NCI-H1436 treated with DMSO at 0.1 percent for 48 hours (cell line): Measurements from ENCODE around the gene EHMT1.
A peak's percentile ranks its signal among the peaks of the same experiment; 100 is the strongest.
"Not testable (repeated sequence)": the region's sequence is repeated elsewhere in the genome, so short reads cannot be mapped to it uniquely, and the experiment has no call there.

ENCODE experiments used
- DNase-seq: peaks from one replicate; lab custom pipeline; 2025; lab: John Stamatoyannopoulos, UW

The EHMT1 gene

GRCh38 chr9:137590469-137591383, 28.1 kb upstream of the EHMT1 start, which contains the start of gene ZMYND19:
Gene ZMYND19 (minus strand): TSS chr9:137590512. CDS start chr9:137590263, 249 bp downstream.
- DNase-seq: peak; percentile 39

- no peak for DNase-seq
These were observed 26.0 kb upstream of the EHMT1 start for GRCh38 chr9:137592767-137593166.

GRCh38 chr9:137593176-137593575, 25.6 kb upstream of the EHMT1 start:
- no peak for DNase-seq

- not testable (repeated sequence) for DNase-seq
These were observed 22.2 kb upstream of the EHMT1 start for GRCh38 chr9:137596577-137596976.

GRCh38 chr9:137598943-137599342, 19.9 kb upstream of the EHMT1 start:
- DNase-seq: no peak

- DNase-seq: no peak
These were observed 16.1 kb upstream of the EHMT1 start for GRCh38 chr9:137602661-137603060.

GRCh38 chr9:137603879-137604278, 14.9 kb upstream of the EHMT1 start:
- no peak for DNase-seq

GRCh38 chr9:137604345-137605086, 14.3 kb upstream of the EHMT1 start:
- DNase-seq: peak; percentile 11

GRCh38 chr9:137605121-137606004, 13.4 kb upstream of the EHMT1 start, which contains the start of gene ARRDC1:
Gene ARRDC1 (plus strand): TSS chr9:137605686. CDS start chr9:137605718, 32 bp downstream.
- no peak for DNase-seq

GRCh38 chr9:137606005-137606621, 12.7 kb upstream of the EHMT1 start:
- no peak for DNase-seq

GRCh38 chr9:137606734-137607138, 12.1 kb upstream of the EHMT1 start:
- no peak for DNase-seq

- no peak for DNase-seq
These were observed 11.5 kb upstream of the EHMT1 start for GRCh38 chr9:137607141-137607857.

GRCh38 chr9:137610944-137611343, 7.9 kb upstream of the EHMT1 start:
- no peak for DNase-seq

GRCh38 chr9:137611623-137612609, 6.9 kb upstream of the EHMT1 start:
- no peak for DNase-seq

GRCh38 chr9:137612741-137613142, 6.1 kb upstream of the EHMT1 start:
- DNase-seq: no peak

GRCh38 chr9:137613259-137613658, 5.5 kb upstream of the EHMT1 start:
- DNase-seq: no peak

GRCh38 chr9:137613738-137614523, 4.9 kb upstream of the EHMT1 start:
- no peak for DNase-seq

- DNase-seq: no peak
These were observed 4.0 kb upstream of the EHMT1 start for GRCh38 chr9:137614631-137615386.
